GM08714 (cell line): Measurements from ENCODE around the gene PIP5K1B.
A peak's percentile ranks its signal among the peaks of the same experiment; 100 is the strongest.

Source experiments
- H3K4me3 ChIP-seq: fragments of 200-500 bp; sonication (Bioruptor generic); 2 replicates; pipeline ENCODE4 v1.5.1; 2014; ENCODE audit warnings: mild to moderate bottlenecking, low read length, inconsistent platforms
- ZNF274 ChIP-seq: IDR thresholded peaks from 2 replicates; pipeline ENCODE4 v1.6.1; 2012; ENCODE audit warnings: mild to moderate bottlenecking, low read depth, low read length

The PIP5K1B gene

GRCh38 chr9:68914751-68915150, 209.7 kb downstream of the PIP5K1B start:
- no peak overlapping the region for H3K4me3 ChIP-seq
- TF ChIP-seq ZNF274, result no peak

GRCh38 chr9:68919661-68920060, 214.6 kb downstream of the PIP5K1B start:
- TF ChIP-seq ZNF274, result no peak
- no peak overlapping the region for H3K4me3 ChIP-seq

- no peak for TF ChIP-seq ZNF274
- no peak overlapping the region for H3K4me3 ChIP-seq
These were observed 215.9 kb downstream of the PIP5K1B start for GRCh38 chr9:68920921-68921320.

GRCh38 chr9:68923480-68923879, 218.4 kb downstream of the PIP5K1B start:
- H3K4me3 ChIP-seq, result no peak overlapping the region
- no peak for TF ChIP-seq ZNF274

- H3K4me3 ChIP-seq, result no peak overlapping the region
- no peak for TF ChIP-seq ZNF274
These were observed 220.1 kb downstream of the PIP5K1B start for GRCh38 chr9:68925175-68925574.

GRCh38 chr9:68927165-68927564, 222.1 kb downstream of the PIP5K1B start:
- no peak for TF ChIP-seq ZNF274
- H3K4me3 ChIP-seq, result no peak overlapping the region

- no peak for TF ChIP-seq ZNF274
- no peak overlapping the region for H3K4me3 ChIP-seq
These were observed 226.8 kb downstream of the PIP5K1B start for GRCh38 chr9:68931821-68932220.

- no peak for TF ChIP-seq ZNF274
- no peak overlapping the region; the same call in 1 of the 2 replicates for H3K4me3 ChIP-seq
These were observed 227.4 kb downstream of the PIP5K1B start for GRCh38 chr9:68932458-68932857.

- no peak for TF ChIP-seq ZNF274
- peak overlapping the region; percentile 35; the same call in 1 of the 2 replicates for H3K4me3 ChIP-seq
These were observed 228.6 kb downstream of the PIP5K1B start for GRCh38 chr9:68933434-68934328.

- no peak for TF ChIP-seq ZNF274
- no peak overlapping the region for H3K4me3 ChIP-seq
These were observed 229.2 kb downstream of the PIP5K1B start for GRCh38 chr9:68934329-68934644.

GRCh38 chr9:68940573-68940972, 235.5 kb downstream of the PIP5K1B start:
- no peak for TF ChIP-seq ZNF274
- no peak overlapping the region for H3K4me3 ChIP-seq

- H3K4me3 ChIP-seq, result peak overlapping the region; percentile 12; the same call in 1 of the 2 replicates
- TF ChIP-seq ZNF274, result no peak
These were observed 236.9 kb downstream of the PIP5K1B start for GRCh38 chr9:68941780-68942459.

GRCh38 chr9:68942790-68943189, 237.8 kb downstream of the PIP5K1B start:
- no peak overlapping the region for H3K4me3 ChIP-seq
- no peak for TF ChIP-seq ZNF274

GRCh38 chr9:68947015-68947414, 242.0 kb downstream of the PIP5K1B start:
- H3K4me3 ChIP-seq, result no peak overlapping the region
- TF ChIP-seq ZNF274, result no peak
